ENCODE data around the gene CHL1. TPM values are rescaled to one million over a fixed set of nuclear protein-coding genes. Genes with fewer than 3 reads are reported as not detected.

CHL1 gene
- total RNA-seq, 1 donor from 2014 or later, result 9.9 TPM

- no peaks in the 10 kb centered on the region for H3K36me3 ChIP-seq (ENCODE audit: control insufficient read depth in 3 of 3, insufficient read depth in 3 of 3, low read length in 3 of 3)
- peaks cover 2 to 9% (median 6%) of the 10 kb centered on the region in 3 donors for H3K4me1 ChIP-seq (ENCODE audit: control insufficient read depth in 3 of 3, insufficient read depth in 3 of 3, low read length in 3 of 3)
- H3K9ac ChIP-seq (ENCODE audit: low read depth in 1 of 3, low read length in 3 of 3), result no peak overlapping the region
- peaks cover 16 to 23% (median 20%) of the 10 kb centered on the region in 3 donors for H3K27me3 ChIP-seq (ENCODE audit: control insufficient read depth in 3 of 3, insufficient read depth in 3 of 3, low read length in 3 of 3)
- H3K4me3 ChIP-seq (ENCODE audit: low read length in 3 of 3), result no peak overlapping the region
- no peak overlapping the region for H3K27ac ChIP-seq (ENCODE audit: low read depth, low read length)
- no peaks in the 10 kb centered on the region for H3K9me3 ChIP-seq (ENCODE audit: control insufficient read depth in 3 of 3, low read length in 3 of 3)
Observed at GRCh38 chr3:194001-194400, 2.6 kb upstream of the CHL1 start.

GRCh38 chr3:194421-194820 lies 2.1 kb upstream of the CHL1 start:
- Histone ChIP-seq H3K27me3 (ENCODE audit: control insufficient read depth in 3 of 3, insufficient read depth in 3 of 3, low read length in 3 of 3) (peaks cover 18 to 23% (median 20%) of the 10 kb centered on the region in 3 donors), H3K4me3 (ENCODE audit: low read length in 3 of 3) (no peak overlapping the region), H3K27ac (ENCODE audit: low read depth, low read length) (no peak overlapping the region), H3K4me1 (ENCODE audit: control insufficient read depth in 3 of 3, insufficient read depth in 3 of 3, low read length in 3 of 3) (peaks cover 2 to 9% (median 6%) of the 10 kb centered on the region in 3 donors), H3K9ac (ENCODE audit: low read depth in 1 of 3, low read length in 3 of 3) (no peak overlapping the region), H3K36me3 (ENCODE audit: control insufficient read depth in 3 of 3, insufficient read depth in 3 of 3, low read length in 3 of 3) (no peaks in the 10 kb centered on the region), H3K9me3 (ENCODE audit: control insufficient read depth in 3 of 3, low read length in 3 of 3) (no peaks in the 10 kb centered on the region)

GRCh38 chr3:195666-196065 lies 897 bp upstream of the CHL1 start:
- Histone ChIP-seq H3K9me3 (ENCODE audit: control insufficient read depth in 3 of 3, low read length in 3 of 3) (no peaks in the 10 kb centered on the region), H3K4me1 (ENCODE audit: control insufficient read depth in 3 of 3, insufficient read depth in 3 of 3, low read length in 3 of 3) (peaks cover 2 to 9% (median 6%) of the 10 kb centered on the region in 3 donors), H3K27ac (ENCODE audit: low read depth, low read length) (no peak overlapping the region), H3K27me3 (ENCODE audit: control insufficient read depth in 3 of 3, insufficient read depth in 3 of 3, low read length in 3 of 3) (peaks cover 18 to 25% (median 22%) of the 10 kb centered on the region in 3 donors), H3K4me3 (ENCODE audit: low read length in 3 of 3) (no peak overlapping the region), H3K36me3 (ENCODE audit: control insufficient read depth in 3 of 3, insufficient read depth in 3 of 3, low read length in 3 of 3) (no peaks in the 10 kb centered on the region), H3K9ac (ENCODE audit: low read depth in 1 of 3, low read length in 3 of 3) (no peak overlapping the region)

- peaks cover 2 to 9% (median 6%) of the 10 kb centered on the region in 3 donors for H3K4me1 ChIP-seq (ENCODE audit: control insufficient read depth in 3 of 3, insufficient read depth in 3 of 3, low read length in 3 of 3)
- H3K27ac ChIP-seq (ENCODE audit: low read depth, low read length), result no peak overlapping the region
- H3K9ac ChIP-seq (ENCODE audit: low read depth in 1 of 3, low read length in 3 of 3), result peak overlapping the region in 1 of 3 donors; percentile 3
- peak overlapping the region; percentile 54 to 67 (median 58) for H3K4me3 ChIP-seq (ENCODE audit: low read length in 3 of 3)
- peaks cover 18 to 25% (median 23%) of the 10 kb centered on the region in 3 donors for H3K27me3 ChIP-seq (ENCODE audit: control insufficient read depth in 3 of 3, insufficient read depth in 3 of 3, low read length in 3 of 3)
- no peaks in the 10 kb centered on the region for H3K9me3 ChIP-seq (ENCODE audit: control insufficient read depth in 3 of 3, low read length in 3 of 3)
- H3K36me3 ChIP-seq (ENCODE audit: control insufficient read depth in 3 of 3, insufficient read depth in 3 of 3, low read length in 3 of 3), result no peaks in the 10 kb centered on the region
Observed at GRCh38 chr3:197149-197827, 725 bp downstream of the CHL1 start.

- Histone ChIP-seq H3K9ac (ENCODE audit: low read depth in 1 of 3, low read length in 3 of 3) (no peak overlapping the region), H3K27ac (ENCODE audit: low read depth, low read length) (no peak overlapping the region), H3K27me3 (ENCODE audit: control insufficient read depth in 3 of 3, insufficient read depth in 3 of 3, low read length in 3 of 3) (peaks cover 18 to 25% (median 23%) of the 10 kb centered on the region in 3 donors)
Observed at GRCh38 chr3:197828-198491, 1.4 kb downstream of the CHL1 start.

GRCh38 chr3:199835-200234 lies 3.3 kb downstream of the CHL1 start:
- H3K27ac ChIP-seq (ENCODE audit: low read depth, low read length), result no peak overlapping the region
- no peaks in the 10 kb centered on the region for H3K9me3 ChIP-seq (ENCODE audit: control insufficient read depth in 3 of 3, low read length in 3 of 3)
- no peak overlapping the region for H3K9ac ChIP-seq (ENCODE audit: low read depth in 1 of 3, low read length in 3 of 3)
- no peak overlapping the region for H3K4me3 ChIP-seq (ENCODE audit: low read length in 3 of 3)
- H3K4me1 ChIP-seq (ENCODE audit: control insufficient read depth in 3 of 3, insufficient read depth in 3 of 3, low read length in 3 of 3), result peaks cover 2 to 9% (median 6%) of the 10 kb centered on the region in 3 donors
- no peaks in the 10 kb centered on the region for H3K36me3 ChIP-seq (ENCODE audit: control insufficient read depth in 3 of 3, insufficient read depth in 3 of 3, low read length in 3 of 3)
- H3K27me3 ChIP-seq (ENCODE audit: control insufficient read depth in 3 of 3, insufficient read depth in 3 of 3, low read length in 3 of 3), result peaks cover 18 to 25% (median 23%) of the 10 kb centered on the region in 3 donors

More at GRCh38 chr3:197828-198491, 1.4 kb downstream of the CHL1 start:
- Histone ChIP-seq H3K36me3 (ENCODE audit: control insufficient read depth in 3 of 3, insufficient read depth in 3 of 3, low read length in 3 of 3) (no peaks in the 10 kb centered on the region), H3K9me3 (ENCODE audit: control insufficient read depth in 3 of 3, low read length in 3 of 3) (no peaks in the 10 kb centered on the region), H3K4me3 (ENCODE audit: low read length in 3 of 3) (peak overlapping the region; percentile 54 to 59 (median 58)), H3K4me1 (ENCODE audit: control insufficient read depth in 3 of 3, insufficient read depth in 3 of 3, low read length in 3 of 3) (peaks cover 2 to 9% (median 6%) of the 10 kb centered on the region in 3 donors)

- Histone ChIP-seq H3K4me3 (ENCODE audit: low read length in 3 of 3) (no peak overlapping the region), H3K27ac (ENCODE audit: low read depth, low read length) (no peak overlapping the region), H3K9me3 (ENCODE audit: control insufficient read depth in 3 of 3, low read length in 3 of 3) (no peaks in the 10 kb centered on the region), H3K36me3 (ENCODE audit: control insufficient read depth in 3 of 3, insufficient read depth in 3 of 3, low read length in 3 of 3) (no peaks in the 10 kb centered on the region), H3K9ac (ENCODE audit: low read depth in 1 of 3, low read length in 3 of 3) (no peak overlapping the region), H3K27me3 (ENCODE audit: control insufficient read depth in 3 of 3, insufficient read depth in 3 of 3, low read length in 3 of 3) (peaks cover 18 to 25% (median 23%) of the 10 kb centered on the region in 3 donors), H3K4me1 (ENCODE audit: control insufficient read depth in 3 of 3, insufficient read depth in 3 of 3, low read length in 3 of 3) (peaks cover 2 to 9% (median 6%) of the 10 kb centered on the region in 3 donors)
Observed at GRCh38 chr3:200758-201325, 4.3 kb downstream of the CHL1 start.

- Histone ChIP-seq H3K36me3 (ENCODE audit: control insufficient read depth in 3 of 3, insufficient read depth in 3 of 3, low read length in 3 of 3) (no peaks in the 10 kb centered on the region), H3K9ac (ENCODE audit: low read depth in 1 of 3, low read length in 3 of 3) (no peak overlapping the region), H3K9me3 (ENCODE audit: control insufficient read depth in 3 of 3, low read length in 3 of 3) (no peaks in the 10 kb centered on the region), H3K27ac (ENCODE audit: low read depth, low read length) (no peak overlapping the region), H3K27me3 (ENCODE audit: control insufficient read depth in 3 of 3, insufficient read depth in 3 of 3, low read length in 3 of 3) (peaks cover under 1 to 3% (median 2%) of the 10 kb centered on the region in 3 donors), H3K4me1 (ENCODE audit: control insufficient read depth in 3 of 3, insufficient read depth in 3 of 3, low read length in 3 of 3) (no peaks in the 10 kb centered on the region), H3K4me3 (ENCODE audit: low read length in 3 of 3) (no peak overlapping the region)
Observed at GRCh38 chr3:204102-204501, 7.5 kb downstream of the CHL1 start.

- Histone ChIP-seq H3K9me3 (ENCODE audit: control insufficient read depth in 3 of 3, low read length in 3 of 3) (no peaks in the 10 kb centered on the region), H3K4me1 (ENCODE audit: control insufficient read depth in 3 of 3, insufficient read depth in 3 of 3, low read length in 3 of 3) (no peaks in the 10 kb centered on the region), H3K27me3 (ENCODE audit: control insufficient read depth in 3 of 3, insufficient read depth in 3 of 3, low read length in 3 of 3) (no peaks in the 10 kb centered on the region), H3K27ac (ENCODE audit: low read depth, low read length) (no peak overlapping the region), H3K9ac (ENCODE audit: low read depth in 1 of 3, low read length in 3 of 3) (no peak overlapping the region), H3K36me3 (ENCODE audit: control insufficient read depth in 3 of 3, insufficient read depth in 3 of 3, low read length in 3 of 3) (no peaks in the 10 kb centered on the region), H3K4me3 (ENCODE audit: low read length in 3 of 3) (no peak overlapping the region)
Observed at GRCh38 chr3:207973-208372, 11.4 kb downstream of the CHL1 start.

GRCh38 chr3:210669-211068 lies 14.1 kb downstream of the CHL1 start:
- Histone ChIP-seq H3K4me1 (ENCODE audit: control insufficient read depth in 3 of 3, insufficient read depth in 3 of 3, low read length in 3 of 3) (no peaks in the 10 kb centered on the region), H3K9ac (ENCODE audit: low read depth in 1 of 3, low read length in 3 of 3) (no peak overlapping the region), H3K36me3 (ENCODE audit: control insufficient read depth in 3 of 3, insufficient read depth in 3 of 3, low read length in 3 of 3) (no peaks in the 10 kb centered on the region), H3K27me3 (ENCODE audit: control insufficient read depth in 3 of 3, insufficient read depth in 3 of 3, low read length in 3 of 3) (no peaks in the 10 kb centered on the region), H3K27ac (ENCODE audit: low read depth, low read length) (no peak overlapping the region), H3K9me3 (ENCODE audit: control insufficient read depth in 3 of 3, low read length in 3 of 3) (no peaks in the 10 kb centered on the region), H3K4me3 (ENCODE audit: low read length in 3 of 3) (no peak overlapping the region)
